Measurements from ENCODE around the gene TPGS1. TPM values are rescaled to one million over a fixed set of nuclear protein-coding genes. Genes with fewer than 3 reads are reported as not detected.

Gene TPGS1
- total RNA-seq, 4 donors from 2014 or later, result 29.5 to 64.7 (median 35.6) TPM

- no peak for TF ChIP-seq POLR2A (IDR thresholded peaks at IDR 0.05)
- TF ChIP-seq, protein P1, sequence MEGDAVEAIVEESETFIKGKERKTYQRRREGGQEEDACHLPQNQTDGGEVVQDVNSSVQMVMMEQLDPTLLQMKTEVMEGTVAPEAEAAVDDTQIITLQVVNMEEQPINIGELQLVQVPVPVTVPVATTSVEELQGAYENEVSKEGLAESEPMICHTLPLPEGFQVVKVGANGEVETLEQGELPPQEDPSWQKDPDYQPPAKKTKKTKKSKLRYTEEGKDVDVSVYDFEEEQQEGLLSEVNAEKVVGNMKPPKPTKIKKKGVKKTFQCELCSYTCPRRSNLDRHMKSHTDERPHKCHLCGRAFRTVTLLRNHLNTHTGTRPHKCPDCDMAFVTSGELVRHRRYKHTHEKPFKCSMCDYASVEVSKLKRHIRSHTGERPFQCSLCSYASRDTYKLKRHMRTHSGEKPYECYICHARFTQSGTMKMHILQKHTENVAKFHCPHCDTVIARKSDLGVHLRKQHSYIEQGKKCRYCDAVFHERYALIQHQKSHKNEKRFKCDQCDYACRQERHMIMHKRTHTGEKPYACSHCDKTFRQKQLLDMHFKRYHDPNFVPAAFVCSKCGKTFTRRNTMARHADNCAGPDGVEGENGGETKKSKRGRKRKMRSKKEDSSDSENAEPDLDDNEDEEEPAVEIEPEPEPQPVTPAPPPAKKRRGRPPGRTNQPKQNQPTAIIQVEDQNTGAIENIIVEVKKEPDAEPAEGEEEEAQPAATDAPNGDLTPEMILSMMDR (IDR thresholded peaks at IDR 0.05 in 4 of 5, conservative IDR thresholded peaks at IDR 0.05 in 1 of 5), result no peak
- Histone ChIP-seq H3K36me3 (no peaks in the 10 kb centered on the region), H3K4me3 (no peak overlapping the region), H3K4me1 (peaks cover 6 to 14% of the 10 kb centered on the region in 2 donors), H3K27me3 (peaks cover 8 to 22% (median 12%) of the 10 kb centered on the region in 3 donors), H3K9me3 (no peaks in the 10 kb centered on the region), H3K27ac (no peak overlapping the region)
- intact Hi-C loops (cut with DNase I; ENCODE audit: low total_unique reads), result no loop called here
- in situ Hi-C loops (cut with MboI; ENCODE audit: low sequenced_read_pairs in 4 of 4), result no loop called here
- ATAC-seq (no peak), DNase-seq (no peak)
These were observed 15.2 kb upstream of the TPGS1 start for GRCh38 chr19:492091-492531.

DNA sequence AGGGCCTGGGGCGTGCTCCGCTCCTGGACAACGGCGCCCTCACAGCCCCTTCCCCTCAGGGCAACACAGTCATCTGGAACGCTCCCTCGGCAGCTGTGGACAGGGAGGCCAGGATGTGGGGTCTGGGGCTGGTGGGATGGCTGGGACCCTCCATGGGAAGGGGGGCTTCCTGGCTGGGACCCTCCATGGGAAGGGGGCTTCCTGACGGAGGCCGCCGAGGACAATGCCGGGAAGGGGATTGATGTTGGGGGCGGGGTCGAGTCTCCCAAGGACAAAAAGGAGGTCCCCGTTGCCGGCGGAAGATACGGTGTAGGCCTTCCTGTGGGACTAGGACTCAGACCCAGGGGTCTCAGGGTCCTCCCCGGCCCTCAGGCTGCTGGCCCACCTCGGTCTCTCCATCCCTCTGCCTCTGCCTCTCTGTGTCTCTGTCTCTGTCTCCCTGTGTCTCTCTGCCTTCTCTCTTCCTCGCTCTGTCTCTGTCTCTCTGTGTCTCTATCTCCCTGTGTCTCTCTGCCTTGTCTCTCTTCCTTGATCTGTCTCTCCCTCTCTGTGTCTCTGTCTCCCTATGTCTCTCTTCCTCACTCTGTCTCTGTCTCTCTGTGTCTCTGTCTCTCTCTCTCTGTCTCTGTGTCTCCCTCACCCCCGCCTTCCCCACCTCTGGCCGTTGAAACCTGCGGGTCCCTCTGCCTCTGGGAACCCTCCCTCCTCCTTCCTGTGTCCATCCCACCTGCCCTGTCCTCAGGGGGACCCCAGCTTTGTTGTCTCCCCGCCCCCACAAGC, 13.7 kb upstream of the TPGS1 start:
- intact Hi-C loops (cut with DNase I; ENCODE audit: low total_unique reads), result no loop called here
- Histone ChIP-seq H3K4me3 (no peak overlapping the region), H3K36me3 (no peaks in the 10 kb centered on the region), H3K4me1 (peaks cover 6 to 14% of the 10 kb centered on the region in 2 donors), H3K27ac (no peak overlapping the region), H3K9me3 (no peaks in the 10 kb centered on the region), H3K27me3 (peaks cover 17 to 37% (median 26%) of the 10 kb centered on the region in 3 donors)
- DNase-seq (no peak), ATAC-seq (no peak)
- TF ChIP-seq, protein P1 (IDR thresholded peaks at IDR 0.05 in 4 of 5, conservative IDR thresholded peaks at IDR 0.05 in 1 of 5), result no peak
- no peak for TF ChIP-seq POLR2A (IDR thresholded peaks at IDR 0.05)
- in situ Hi-C loops (cut with MboI; ENCODE audit: low sequenced_read_pairs in 4 of 4), result no loop called here

- Histone ChIP-seq H3K27ac (no peak overlapping the region), H3K27me3 (peaks cover 23 to 45% (median 33%) of the 10 kb centered on the region in 3 donors), H3K9me3 (no peaks in the 10 kb centered on the region), H3K4me3 (no peak overlapping the region), H3K36me3 (no peaks in the 10 kb centered on the region), H3K4me1 (peaks cover 6 to 12% of the 10 kb centered on the region in 2 donors)
- DNase-seq (no peak), ATAC-seq (no peak)
- in situ Hi-C loops (cut with MboI; ENCODE audit: low sequenced_read_pairs in 4 of 4), result no loop called here
- no peak for TF ChIP-seq POLR2A (IDR thresholded peaks at IDR 0.05)
- TF ChIP-seq, protein P1 (IDR thresholded peaks at IDR 0.05 in 4 of 5, conservative IDR thresholded peaks at IDR 0.05 in 1 of 5), result no peak
- intact Hi-C loops (cut with DNase I; ENCODE audit: low total_unique reads), result no loop called here
These were observed 12.9 kb upstream of the TPGS1 start for GRCh38 chr19:494171-495080.

DNA sequence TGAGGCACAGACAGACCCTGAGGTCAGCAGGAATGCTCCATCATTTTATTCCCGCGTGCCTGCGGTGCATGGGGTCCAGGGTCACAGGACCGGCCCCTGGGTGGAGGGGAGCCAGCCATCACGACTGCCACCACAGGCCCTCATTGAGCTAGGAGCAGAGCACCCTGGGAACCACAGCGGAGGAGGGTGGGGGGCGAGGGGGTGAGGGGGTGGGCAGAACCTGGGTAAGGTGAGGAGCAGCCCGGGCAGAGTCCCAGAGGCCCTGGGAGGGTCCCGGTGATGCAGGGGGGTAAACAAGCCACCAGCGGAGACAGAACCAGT, 12.3 kb upstream of the TPGS1 start:
- DNase-seq (no peak), ATAC-seq (no peak)
- H3K27ac ChIP-seq, result no peak overlapping the region
- TF ChIP-seq POLR2A (IDR thresholded peaks at IDR 0.05), result no peak
- TF ChIP-seq, protein P1 (IDR thresholded peaks at IDR 0.05 in 4 of 5, conservative IDR thresholded peaks at IDR 0.05 in 1 of 5), result no peak
- intact Hi-C loops (cut with DNase I; ENCODE audit: low total_unique reads) (no loop called here), in situ Hi-C loops (cut with MboI; ENCODE audit: low sequenced_read_pairs in 4 of 4) (no loop called here)
- peaks cover 25 to 49% (median 39%) of the 10 kb centered on the region in 3 donors for H3K27me3 ChIP-seq
- H3K4me1 ChIP-seq, result peaks cover under 1 to 7% of the 10 kb centered on the region in 2 donors
- no peaks in the 10 kb centered on the region for H3K9me3 ChIP-seq
- H3K36me3 ChIP-seq, result no peaks in the 10 kb centered on the region
- no peak overlapping the region for H3K4me3 ChIP-seq

All from gastrocnemius medialis (tissue), 4 donors.